NK-92 treated with Interleukin-12 subunit alpha and Interleukin-12 subunit beta, amount 100 ng/mL, for 24 hours (cell line): ENCODE results near the gene ODF2.
"Not testable (repeated sequence)": the region's sequence is repeated elsewhere in the genome, so short reads cannot be mapped to it uniquely, and the experiment has no call there.

ENCODE experiments used
- DNase-seq: peaks from one replicate; lab custom pipeline; 2025; lab: John Stamatoyannopoulos, UW

ODF2 gene

DNA sequence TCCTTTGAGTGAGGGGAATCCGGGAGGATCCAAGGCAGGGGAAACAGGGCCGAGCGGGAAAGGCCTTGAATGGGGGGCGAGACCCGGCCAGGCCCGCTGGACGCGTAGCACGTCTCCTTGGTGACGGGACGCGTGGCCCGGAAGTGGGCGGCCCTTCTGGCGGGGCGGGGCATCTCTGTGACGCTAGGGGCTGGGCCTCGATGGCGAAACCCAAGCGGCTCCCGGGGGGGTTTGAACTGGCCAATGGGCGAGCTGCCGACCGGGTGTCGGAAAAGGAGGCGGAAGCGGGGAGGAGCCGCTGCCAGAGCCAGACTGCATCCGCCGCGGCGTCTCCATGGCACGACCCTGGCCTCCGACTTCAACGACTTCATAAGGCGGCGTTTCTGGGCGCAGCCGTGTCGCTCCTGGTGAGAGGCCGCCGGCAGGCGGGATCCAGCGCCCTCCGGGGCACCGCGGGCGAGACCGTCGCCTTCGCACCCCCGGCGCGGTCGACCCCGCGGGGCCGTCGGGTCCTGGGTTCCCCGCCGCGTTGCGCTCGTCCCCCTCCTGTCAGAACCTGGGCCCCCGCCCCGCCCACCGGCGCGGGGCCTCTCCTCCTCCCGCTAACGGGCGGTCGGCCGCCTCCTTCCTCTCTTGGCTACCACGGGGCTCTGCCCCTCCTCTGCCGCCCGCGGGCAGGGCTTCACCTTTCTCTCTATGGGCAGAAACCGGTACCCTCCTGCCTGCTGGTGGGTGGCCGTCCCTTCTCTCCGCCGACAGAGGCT is at the start of gene ODF2:
ODF2 (plus strand) TSS at position 158 of the 764 bp plus-strand sequence; CDS start at position 244, 86 bp downstream.
- peak; percentile 94 for DNase-seq

DNA sequence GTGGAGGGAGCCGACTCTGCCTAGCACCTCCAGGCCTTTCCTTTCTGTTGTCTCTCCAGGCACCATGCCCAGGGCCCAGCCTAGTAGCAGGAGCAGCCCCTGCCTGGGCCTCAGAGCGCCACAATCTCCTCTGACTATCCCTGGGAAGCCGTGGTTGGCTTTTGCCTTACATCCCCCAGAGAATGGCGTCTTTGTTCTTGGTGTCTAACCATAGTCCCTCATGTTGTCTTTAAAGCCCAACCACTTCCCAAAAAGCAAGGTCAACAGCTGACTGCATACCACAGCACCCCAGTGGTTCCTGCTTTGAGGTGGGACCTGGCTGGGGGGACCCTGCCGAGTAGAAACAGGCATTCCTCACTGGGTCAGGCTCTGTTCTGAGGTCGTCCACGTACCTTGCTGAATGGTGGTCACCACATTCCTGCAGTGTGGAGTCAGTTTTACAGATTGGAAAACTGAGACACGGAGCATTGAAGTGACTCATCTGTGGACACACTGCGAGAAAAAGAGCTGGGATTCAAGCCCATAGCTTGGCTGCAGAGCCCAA is 48.9 kb upstream of the ODF2 start:
- no peak for DNase-seq

DNA sequence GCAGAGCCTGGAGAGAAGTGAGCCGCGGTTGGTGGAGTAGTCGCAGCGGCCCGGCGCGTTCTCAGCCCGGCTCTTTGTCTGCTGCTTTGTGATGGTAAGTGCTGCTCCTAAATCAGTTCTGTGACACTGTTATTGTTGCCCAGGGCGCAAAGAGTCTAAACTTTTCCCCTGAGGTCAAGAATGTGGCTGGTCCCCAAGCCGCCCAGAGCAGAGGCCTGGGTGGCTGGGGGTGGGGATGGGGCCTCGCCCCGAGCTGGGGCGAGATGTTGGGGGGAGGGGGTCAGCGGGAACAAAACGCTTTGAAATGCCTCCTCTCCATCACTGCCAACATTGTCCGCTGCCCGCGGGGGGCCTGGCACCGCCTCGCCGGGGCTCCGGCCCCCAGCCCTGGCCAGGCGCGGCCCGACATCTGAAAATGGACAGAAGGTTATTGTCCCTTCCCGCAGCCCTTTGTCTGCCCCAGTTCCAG is 46.8 kb upstream of the ODF2 start:
- DNase-seq = no peak

DNA sequence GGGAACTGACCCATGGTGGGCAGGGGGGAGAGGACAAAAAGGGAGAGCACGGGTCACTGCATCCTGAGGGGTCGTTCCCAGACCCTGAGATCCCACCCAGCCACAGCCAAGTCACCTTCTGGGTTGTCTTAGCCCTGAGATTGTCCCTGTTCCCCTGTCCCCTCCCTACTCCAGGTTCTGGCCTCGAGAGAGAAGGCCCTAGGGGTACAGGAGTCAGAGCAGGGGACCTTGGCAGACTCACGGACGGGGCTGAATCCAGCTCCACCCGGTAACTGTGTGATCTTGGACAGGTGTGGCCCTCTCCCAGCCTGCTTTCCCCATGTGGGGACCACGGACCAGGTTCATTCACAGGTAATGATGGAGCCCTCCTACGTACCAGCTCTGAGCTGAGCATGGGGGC is 46.4 kb upstream of the ODF2 start:
- no peak for DNase-seq

DNA sequence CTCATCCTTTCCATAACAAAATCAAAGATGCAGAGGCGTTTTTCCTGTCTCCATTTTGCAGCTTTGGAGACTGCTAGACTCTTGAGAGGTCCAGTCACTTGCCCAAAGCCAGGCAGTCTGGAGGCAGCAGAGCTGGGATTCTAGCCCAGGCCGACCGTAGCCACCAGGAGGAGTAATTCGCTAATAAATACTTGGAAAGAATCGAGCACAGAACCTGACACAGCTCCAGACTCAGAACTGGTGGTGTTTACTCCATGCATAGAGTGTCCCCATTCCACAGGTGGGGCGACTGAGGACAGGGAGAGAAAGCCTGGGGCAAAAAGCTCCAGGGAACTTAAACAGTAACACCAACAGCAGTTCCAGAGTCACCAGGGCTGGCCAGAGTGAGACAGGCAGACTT is 45.8 kb upstream of the ODF2 start:
- DNase-seq = no peak

DNA sequence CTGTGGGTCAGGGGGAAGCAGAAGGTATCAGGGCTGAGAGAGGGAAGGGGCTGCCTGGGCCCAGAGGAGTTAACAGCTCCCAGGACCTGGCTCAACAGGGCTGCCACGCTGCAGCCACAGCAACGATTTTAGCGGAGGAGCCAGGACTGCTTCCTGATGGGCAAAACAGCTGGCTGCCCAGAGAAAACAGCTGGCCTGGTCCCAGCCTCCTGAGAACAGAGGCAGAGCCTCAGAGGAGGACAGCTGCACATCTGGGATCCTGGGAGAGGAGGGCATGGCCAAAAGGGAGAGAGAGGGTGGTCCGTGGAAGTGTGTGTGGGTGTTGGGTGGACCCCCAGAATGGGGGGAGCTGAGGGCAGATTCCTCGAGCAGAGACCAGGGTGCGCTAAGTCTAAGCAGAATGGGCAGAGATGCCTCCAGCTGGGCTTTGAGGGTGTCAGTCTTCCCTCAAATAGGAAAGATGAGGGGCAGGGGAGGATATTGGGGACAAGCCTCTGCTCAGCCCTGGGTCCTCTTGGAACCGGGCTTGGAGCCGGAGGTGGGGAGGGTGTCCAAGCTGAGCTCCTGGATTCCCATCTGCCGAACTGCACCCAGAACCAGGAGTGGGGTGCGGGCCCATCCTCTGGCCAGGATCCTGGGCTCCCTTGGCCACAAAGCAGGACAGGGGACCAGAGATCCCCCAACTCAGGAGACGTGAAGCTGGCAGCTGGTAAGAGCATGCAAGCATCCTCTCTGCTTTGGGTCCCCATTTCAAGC is 44.3 kb upstream of the ODF2 start:
- no peak for DNase-seq

DNA sequence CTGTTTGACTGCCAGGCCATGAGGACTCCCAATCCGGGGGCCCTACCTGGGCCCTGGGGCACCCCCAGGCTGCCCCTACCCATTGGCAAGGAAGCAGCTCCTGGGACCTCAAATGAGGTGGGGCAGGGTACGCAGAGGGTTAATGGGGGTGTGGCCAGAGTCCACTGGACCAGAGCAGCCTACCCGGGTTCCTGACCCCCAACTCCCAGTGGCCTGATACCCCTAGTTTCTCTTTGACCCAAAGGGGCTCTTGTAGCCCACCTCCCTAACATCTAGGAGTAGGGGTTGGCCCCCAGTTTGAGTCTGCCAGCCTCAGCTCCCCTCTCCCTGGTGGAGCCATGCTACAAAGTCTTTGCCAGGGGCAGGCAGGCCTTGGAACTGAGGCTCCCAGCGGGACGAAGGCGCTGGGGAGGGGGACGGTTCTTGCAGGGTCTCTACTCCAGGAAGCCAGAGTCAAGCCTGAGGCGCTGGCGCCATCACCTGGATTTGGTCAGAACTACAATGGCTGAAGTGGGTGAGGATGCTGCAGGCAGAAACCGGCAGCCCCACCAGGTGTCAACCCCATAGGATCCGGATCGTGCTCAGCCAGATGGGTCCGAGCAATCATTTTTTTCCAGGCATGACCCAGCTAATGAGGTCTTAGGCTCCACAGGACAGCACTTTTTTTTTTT is 43.6 kb upstream of the ODF2 start:
- DNase-seq = no peak

DNA sequence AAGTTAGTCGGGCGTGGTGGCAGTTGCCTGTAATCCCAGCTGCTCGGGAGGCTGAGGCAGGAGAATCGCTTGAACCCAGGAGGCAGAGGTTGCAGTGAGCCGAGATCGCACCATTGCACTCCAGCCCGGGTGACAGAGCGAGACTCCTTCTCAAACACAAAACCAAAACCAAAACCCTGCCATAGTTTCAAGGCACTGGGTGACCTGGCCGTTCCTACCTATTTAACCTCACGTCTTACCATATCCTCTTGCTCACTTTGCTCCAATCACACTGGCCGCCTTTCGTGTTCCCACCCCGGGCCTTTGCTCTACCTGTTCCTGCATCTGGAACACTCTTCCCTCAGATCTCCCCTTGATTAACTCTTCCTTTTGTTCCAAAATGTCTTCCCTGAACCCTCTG is 42.1 kb upstream of the ODF2 start:
- DNase-seq = not testable (repeated sequence)

DNA sequence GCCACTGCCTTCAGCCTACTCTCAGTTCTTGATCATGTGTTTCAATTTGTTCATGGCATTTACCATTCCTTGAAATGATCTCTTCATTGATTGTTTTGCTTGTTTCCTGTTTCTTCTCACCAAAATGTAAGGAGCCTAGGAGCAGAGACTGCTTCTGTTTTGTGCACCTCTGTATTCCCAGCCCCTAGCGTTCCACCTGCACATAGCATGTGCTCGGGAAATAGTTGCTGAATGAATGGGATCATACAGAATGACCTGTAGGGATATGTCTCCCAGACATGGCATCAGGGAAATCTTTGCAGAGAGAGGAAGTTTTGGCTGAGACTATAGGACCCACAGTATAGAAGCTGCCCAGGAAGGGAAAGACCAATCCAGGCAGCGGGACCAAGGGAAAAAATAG is 41.3 kb upstream of the ODF2 start:
- no peak for DNase-seq

DNA sequence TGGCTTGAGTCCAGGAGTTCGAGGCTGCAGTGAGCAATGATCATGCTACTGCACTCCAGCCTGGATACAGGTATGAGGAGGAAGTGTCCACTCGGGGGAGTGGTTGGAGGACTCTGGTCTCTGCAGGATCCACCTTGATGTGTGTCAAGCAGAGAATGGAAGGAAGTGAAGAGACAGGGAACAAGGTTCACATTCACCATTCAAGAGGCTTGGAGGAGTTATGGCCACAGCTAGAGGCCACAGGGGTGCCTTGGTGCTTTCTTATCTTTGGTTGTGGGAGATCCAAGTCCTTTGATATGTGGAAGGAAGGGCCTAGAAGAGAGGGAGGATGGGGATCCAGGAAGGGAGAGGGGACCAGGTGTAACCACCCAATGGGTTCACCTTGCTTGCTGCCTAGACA is 40.5 kb upstream of the ODF2 start:
- DNase-seq = no peak

DNA sequence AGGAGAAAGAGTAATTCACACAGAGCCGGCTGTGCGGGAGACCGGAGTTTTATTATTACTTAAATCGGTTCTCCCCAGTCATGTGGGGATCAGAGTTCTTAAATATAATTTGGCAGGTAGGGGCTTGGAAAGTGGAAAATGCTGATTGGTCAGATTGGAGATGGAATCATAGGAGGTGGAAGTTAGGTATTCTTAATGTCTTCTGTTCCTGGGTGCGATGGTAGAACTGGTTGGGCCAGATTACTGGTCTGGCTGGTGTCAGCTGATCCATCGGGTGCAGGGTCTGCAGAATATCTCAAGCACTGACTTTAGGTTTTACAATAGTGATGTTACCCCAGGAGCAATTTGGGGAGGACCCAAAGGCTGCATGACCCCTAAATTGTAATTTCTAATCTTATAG is 39.8 kb upstream of the ODF2 start:
- no peak for DNase-seq

DNA sequence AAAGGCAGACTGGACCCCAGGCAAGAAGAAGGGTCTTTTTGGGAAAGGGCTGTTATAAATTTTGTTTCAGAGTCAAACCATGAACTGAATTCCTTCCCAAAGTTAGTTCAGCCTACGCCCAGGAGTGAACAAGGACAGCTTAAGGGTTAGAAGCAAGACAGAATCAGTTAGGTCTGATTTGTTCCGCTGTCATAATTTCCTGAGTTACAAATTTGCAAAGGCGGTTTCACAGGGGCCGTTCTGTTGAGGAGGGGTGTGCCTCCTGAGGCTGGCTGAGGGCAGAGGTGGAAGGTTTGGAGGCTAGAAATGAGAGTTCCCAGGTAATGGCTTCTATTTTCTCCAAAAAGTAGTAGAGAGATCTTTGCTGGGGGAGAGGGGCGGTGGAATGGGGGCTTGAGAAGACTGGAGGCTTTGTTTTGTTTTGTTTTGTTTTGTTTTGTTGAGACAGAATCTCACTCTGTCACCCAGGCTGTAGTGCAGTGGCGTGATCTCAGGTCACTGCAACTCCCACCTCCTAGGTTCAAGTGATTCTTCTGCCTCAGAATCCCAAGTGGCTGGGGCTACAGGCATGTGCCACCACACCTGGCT is 39.3 kb upstream of the ODF2 start:
- no peak for DNase-seq

DNA sequence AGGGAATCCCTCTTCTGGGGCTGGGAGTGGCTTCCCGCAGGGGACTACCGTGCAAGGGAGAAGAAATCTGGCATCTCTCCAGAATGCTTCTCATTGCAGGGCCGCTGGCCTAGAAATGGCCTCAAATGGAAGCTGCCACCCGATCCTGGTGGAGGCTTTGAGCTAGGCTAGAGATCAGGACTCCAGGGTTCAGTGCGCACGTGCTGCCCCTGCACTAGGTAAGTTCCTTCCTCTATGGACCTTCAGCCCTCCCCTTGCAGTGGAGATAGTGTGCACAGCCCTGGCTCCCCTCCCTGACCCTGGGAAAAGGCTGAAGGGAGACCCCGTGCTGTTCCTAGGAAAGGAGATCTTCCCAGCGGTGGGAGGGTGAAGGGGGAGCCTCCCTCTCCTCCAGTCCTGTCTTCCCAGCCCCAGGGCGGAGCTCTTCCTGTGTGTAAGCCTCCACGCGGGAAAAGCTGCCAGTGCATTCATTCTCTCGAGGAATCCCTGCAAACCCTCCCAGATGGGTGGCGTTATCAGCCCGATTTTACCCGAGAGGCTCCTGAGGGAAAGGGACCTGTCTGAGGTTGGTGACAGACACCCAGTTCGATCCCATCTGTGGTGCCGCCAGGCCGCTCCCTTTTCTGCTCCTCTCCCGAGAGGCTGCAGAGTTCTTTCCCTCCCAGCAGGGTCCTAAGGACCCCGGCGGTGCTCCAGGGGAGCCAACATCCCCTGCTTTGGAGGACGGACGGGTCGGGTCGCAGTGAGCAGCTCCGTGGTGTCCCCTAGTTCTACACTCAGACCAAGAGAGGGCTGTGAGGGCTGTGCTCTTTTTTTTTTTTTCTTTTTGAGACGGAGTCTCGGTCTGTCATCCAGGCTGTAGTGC is 36.5 kb upstream of the ODF2 start:
- no peak for DNase-seq

DNA sequence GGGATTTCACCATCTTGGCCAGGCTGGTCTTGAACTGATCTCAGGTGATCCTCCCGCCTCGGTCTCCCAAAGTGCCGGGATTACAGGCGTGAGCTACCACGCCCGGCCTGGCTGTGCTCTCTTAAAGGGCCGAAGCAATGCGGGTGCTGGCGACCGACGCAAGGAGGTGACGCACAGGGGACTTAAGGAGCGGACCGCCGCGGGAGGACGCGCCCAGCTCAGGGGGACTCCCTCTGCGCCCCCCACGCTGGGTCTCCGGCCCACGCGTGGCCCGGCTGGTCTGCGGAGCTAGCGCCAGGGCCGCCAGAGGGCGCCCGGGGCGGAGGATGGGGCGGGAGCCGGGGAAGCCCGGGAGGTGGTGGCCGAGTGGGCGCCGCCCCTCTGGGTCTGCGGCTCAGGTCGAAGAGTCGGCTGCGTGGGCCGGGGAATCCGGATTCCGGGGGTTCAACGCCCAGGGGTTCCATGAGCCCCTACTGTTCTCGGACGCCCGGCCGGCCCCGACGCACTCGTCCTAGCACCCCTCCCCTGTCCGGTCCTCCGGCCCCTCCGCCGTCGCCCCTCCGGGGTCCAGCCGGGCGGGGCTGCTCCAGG is 35.7 kb upstream of the ODF2 start:
- DNase-seq = no peak

DNA sequence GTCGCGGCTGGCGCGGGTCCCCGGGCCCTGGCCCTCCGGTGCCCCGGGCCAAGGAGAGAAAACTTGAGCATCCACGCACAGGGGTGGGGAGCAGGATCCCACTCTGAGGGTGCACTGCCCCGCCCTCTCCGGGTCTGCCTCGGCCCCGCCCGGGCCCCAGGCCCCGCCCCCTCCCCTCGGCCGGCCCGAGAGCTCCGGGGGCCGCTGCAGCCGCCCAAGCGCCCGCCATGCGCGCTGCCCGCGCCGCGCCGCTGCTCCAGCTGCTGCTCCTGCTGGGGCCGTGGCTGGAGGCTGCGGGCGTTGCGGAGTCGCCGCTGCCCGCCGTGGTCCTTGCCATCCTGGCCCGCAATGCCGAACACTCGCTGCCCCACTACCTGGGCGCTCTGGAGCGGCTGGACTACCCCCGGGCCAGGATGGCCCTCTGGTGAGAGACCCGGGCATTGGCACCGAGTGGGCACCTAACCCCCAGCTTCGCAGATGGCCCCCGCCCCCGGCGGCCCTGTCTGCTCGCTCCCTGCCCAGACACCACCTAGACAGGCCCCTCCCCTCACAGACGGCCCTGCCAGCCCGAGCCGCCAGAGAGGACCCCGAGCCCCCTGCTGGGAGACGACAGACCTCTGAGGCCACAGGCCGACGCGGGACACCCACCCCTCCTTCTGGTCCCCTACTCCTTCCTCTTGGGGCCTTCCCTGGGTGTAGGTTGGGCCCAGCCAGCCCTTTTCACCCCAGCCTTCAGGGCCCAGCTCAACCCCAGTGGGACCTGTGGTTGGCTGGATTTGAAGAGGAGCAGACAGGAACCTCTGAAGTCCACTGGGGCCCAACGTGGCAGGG is 34.9 kb upstream of the ODF2 start, which contains the start of gene CERCAM:
CERCAM (plus strand) TSS at position 207 of the 831 bp plus-strand sequence; CDS start at position 228, 21 bp downstream.
- DNase-seq = no peak

DNA sequence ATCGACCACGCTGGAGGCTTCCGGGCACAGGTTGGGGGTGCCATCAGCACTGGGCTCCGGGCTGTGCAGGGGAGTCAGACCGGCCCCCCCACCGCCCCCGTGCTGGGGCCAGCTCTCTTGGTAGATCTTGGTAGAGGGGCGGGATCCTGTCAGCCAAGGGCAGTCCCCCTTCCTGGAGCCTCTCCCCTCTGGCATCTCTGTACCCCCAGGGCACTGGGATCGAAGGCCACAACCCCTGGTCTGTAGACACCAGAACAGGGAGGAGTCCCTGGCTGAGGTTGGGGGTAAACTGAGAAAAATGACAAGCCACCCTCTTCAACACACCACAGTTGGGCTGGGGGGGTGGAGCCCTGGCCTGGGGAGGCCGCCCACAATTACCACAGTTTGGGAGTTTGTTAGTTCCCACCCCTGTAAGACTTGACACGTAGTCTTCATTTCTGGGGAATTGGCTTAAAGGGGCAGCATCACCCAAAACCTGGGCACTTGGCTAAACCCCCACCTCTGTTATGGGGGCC is 34.3 kb upstream of the ODF2 start:
- no peak for DNase-seq

DNA sequence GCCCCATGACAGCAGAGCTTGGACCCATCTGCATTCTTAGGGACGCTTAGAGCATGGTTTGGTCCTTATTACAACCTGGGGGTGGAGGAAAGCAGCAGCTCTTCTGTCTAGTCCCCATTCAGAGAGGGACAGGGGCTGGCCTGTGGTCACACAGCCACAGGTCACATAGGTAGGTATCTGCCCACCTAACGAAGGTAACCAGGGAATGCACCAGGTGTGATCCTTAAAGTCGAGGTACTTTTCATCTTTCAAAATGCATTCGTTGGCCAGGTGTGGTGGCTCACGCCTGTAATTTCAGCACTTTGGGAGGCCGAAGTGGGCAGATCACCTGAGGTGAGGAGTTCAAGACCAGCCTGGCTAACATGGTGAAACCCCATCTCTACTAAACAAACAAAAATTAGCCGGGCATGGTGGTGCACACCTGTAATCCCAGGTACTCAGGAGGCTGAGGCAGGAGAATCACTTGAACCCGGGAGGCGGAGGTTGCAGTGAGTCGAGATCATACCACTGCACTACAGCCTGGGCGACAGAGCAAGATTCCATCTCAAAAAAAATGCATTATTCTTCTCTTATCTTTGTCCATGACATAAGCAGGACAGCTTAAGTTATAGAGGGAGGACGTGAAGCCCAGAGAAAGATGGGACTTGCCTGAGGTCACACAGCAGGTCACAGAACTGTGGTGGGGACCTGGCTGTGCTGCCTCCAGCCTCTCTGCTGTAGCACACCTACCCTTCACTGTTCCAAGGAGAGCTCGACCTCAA is 33.6 kb upstream of the ODF2 start:
- not testable (repeated sequence) for DNase-seq

DNA sequence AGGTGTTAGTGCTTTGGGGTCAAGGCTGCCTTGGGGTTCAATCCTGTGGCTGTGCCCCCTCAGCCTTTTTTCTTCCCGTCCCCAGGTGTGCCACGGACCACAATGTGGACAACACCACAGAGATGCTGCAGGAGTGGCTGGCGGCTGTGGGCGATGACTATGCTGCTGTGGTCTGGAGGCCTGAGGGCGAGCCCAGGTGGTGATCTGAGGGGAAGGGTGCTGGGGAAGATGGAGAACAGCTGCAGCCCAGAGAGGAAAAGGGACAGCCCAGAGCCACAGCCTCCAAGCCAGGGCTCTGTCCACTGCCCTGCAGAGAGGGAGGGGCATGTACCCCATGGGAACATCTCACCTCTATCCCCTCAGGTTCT is 33.0 kb upstream of the ODF2 start:
- DNase-seq = no peak

DNA sequence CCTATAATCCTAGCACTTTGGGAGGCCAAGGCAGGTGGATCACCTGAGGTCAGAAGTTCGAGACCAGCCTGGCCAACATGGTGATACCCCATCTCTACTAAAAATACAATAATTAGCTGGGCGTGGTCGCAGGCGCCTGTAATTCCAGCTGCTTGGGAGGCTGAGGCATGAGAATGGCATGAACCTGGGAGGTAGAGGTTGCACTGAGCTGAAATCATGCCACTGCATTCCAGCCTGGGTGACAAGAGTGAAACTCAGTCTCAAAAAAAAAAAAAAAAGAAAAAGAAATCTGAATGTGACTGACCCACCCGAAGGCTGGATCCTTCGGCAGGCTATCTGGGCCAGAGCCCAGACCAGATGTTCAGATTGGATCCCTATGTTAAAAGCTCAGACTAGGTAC is 32.5 kb upstream of the ODF2 start:
- not testable (repeated sequence) for DNase-seq
